HCT116 (cell line): ENCODE data around the gene IMMP2L. TPM values are rescaled to one million over a fixed set of nuclear protein-coding genes. Genes with fewer than 3 reads are reported as not detected.

Experiments
- ATAC-seq: fragments of 200-7000 bp; cut with Tn5 transposase; 2 replicates; pipeline ENCODE4 v1.9.1; 2020; ENCODE audit warnings: mild to moderate bottlenecking, moderate library complexity
- BruUV-seq: library from RNA; stranded (reverse); fragments of 400-500 nt; replicated peaks from 2 replicates; lab custom pipeline; 2021; lab: Mats Ljungman, UMichigan
- CTCF ChIA-PET: fragments of 300-600 bp; sonication (Branson Sonifier 250); formaldehyde crosslinking; loops from one replicate; lab custom pipeline; 2021; ENCODE audit warnings: antibody characterized with exemption; lab: Charles Lee
- POLR2A ChIA-PET: fragments of 300-600, 350-600 bp; sonication (Branson Sonifier 250); formaldehyde crosslinking; loops from one replicate; lab custom pipeline; 2021; ENCODE audit warnings: antibody characterized with exemption; lab: Charles Lee
- RAD21 ChIA-PET, 2 experiments: fragments of 300-600 bp; sonication (Branson Sonifier 250); formaldehyde crosslinking; loops; one replicate each; lab custom pipeline; 2023; ENCODE audit warnings: low total read pairs in 2 of 2; ENCODE audit not compliant: uncharacterized antibody in 2 of 2, unreplicated experiment in 2 of 2, low non-redundant PET in 1 of 2; lab: Charles Lee
- DNase-seq: peaks from one replicate; pipeline ENCODE4 v3.0.0-alpha.2; 2010; ENCODE audit warnings: low read depth, low spot score
- H2AFZ ChIP-seq: fragments of 200-600 bp; shearing (Covaris generic), sonication (generic); 2 replicates; pipeline ENCODE4 v1.6.1; 2017; ENCODE audit warnings: low read depth, mixed run types, mixed read lengths, antibody characterized with exemption, low read length; ENCODE audit not compliant: poor library complexity, severe bottlenecking
- H3K27ac ChIP-seq: 2 replicates; pipeline ENCODE4 v1.5.1; 2012; ENCODE audit warnings: low read depth, low read length
- H3K27me3 ChIP-seq: fragments of 200-600 bp; sonication (generic); 2 replicates; pipeline ENCODE4 v1.6.1; 2016; ENCODE audit warnings: mixed run types, low read length, mixed read lengths; ENCODE audit not compliant: insufficient read depth
- H3K36me3 ChIP-seq, 2 experiments: fragments of 200-500 bp in 1 of 2; fragments of 200-600 bp in 1 of 2; sonication (Bioruptor generic) in 1 of 2; sonication (generic) in 1 of 2; 2 replicates each; pipeline versions ENCODE4 v1.5.1 to v1.6.1; 2014 to 2016; ENCODE audit warnings: low read length in 2 of 2, inconsistent platforms in 1 of 2, mixed read lengths in 1 of 2, mixed run types in 1 of 2; ENCODE audit not compliant: insufficient read depth in 2 of 2, control insufficient read depth in 1 of 2
- H3K4me1 ChIP-seq, 2 experiments: fragments of 200-600 bp in 1 of 2; sonication (generic) in 1 of 2; 2 replicates each; pipeline versions ENCODE4 v1.5.1 to v1.6.1; 2012 to 2017; ENCODE audit warnings: low read length in 2 of 2, inconsistent platforms in 1 of 2, mild to moderate bottlenecking in 1 of 2, mixed read lengths in 1 of 2, mixed run types in 1 of 2, moderate library complexity in 1 of 2; ENCODE audit not compliant: insufficient read depth in 2 of 2, control insufficient read depth in 1 of 2
- H3K4me2 ChIP-seq: fragments of 200-600 bp; sonication (generic); 2 replicates; pipeline ENCODE4 v1.6.1; 2017; ENCODE audit warnings: mixed run types, low read length, mixed read lengths
- H3K4me3 ChIP-seq, 2 experiments: fragments of 200-600 bp in 1 of 2; sonication (generic) in 1 of 2; replicated peaks in 1 of 2; 2 replicates each; pipeline ENCODE4 v1.5.1; 2011 to 2016; ENCODE audit warnings: low read length in 2 of 2, control low read depth in 1 of 2, low read depth in 1 of 2, mild to moderate bottlenecking in 1 of 2, mixed read lengths in 1 of 2, mixed run types in 1 of 2
- H3K79me2 ChIP-seq: fragments of 200-600 bp; sonication (generic); 2 replicates; pipeline ENCODE4 v1.6.1; 2017; ENCODE audit warnings: mild to moderate bottlenecking, mixed run types, low read length, moderate library complexity, mixed read lengths; ENCODE audit not compliant: insufficient read depth
- H3K9ac ChIP-seq: fragments of 200-600 bp; sonication (generic); 2 replicates; pipeline ENCODE4 v1.6.1; 2016; ENCODE audit warnings: low read length, mixed read lengths
- H3K9me2 ChIP-seq: fragments of 200-600 bp; sonication (generic), shearing (Covaris generic); 2 replicates; pipeline ENCODE4 v1.6.1; 2017; ENCODE audit warnings: mixed run types, mild to moderate bottlenecking, moderate library complexity; ENCODE audit not compliant: insufficient read depth
- H3K9me3 ChIP-seq, 2 experiments: fragments of 200-500 bp in 1 of 2; fragments of 200-600 bp in 1 of 2; sonication (Bioruptor generic) in 1 of 2; sonication (generic) in 1 of 2; 2 replicates each; pipeline ENCODE4 v1.6.1; 2014 to 2017; ENCODE audit warnings: low read length in 2 of 2, mixed read lengths in 2 of 2, inconsistent platforms in 1 of 2, low read depth in 1 of 2, mild to moderate bottlenecking in 1 of 2, mixed run types in 1 of 2, moderate library complexity in 1 of 2; ENCODE audit not compliant: control insufficient read depth in 1 of 2, insufficient read depth in 1 of 2
- H4K20me1 ChIP-seq: fragments of 200-600 bp; sonication (generic), shearing (Covaris generic); 2 replicates; pipeline ENCODE4 v1.6.1; 2017; ENCODE audit warnings: mixed run types, mild to moderate bottlenecking, moderate library complexity; ENCODE audit not compliant: insufficient read depth
- CBX3 ChIP-seq: IDR thresholded peaks from 2 replicates; pipeline ENCODE4 v1.6.1; 2012; ENCODE audit warnings: low read depth
- CEBPB ChIP-seq: IDR thresholded peaks from 2 replicates; pipeline ENCODE4 v1.6.1; 2012; ENCODE audit warnings: low read depth
- EGR1 ChIP-seq: IDR thresholded peaks from 2 replicates; pipeline ENCODE4 v1.6.1; 2012; ENCODE audit warnings: low read depth
- ELF1 ChIP-seq: IDR thresholded peaks from 2 replicates; pipeline ENCODE4 v1.6.1; 2012; ENCODE audit warnings: low read depth, borderline replicate concordance
- EZH2 ChIP-seq: fragments of 200-600 bp; sonication (generic); IDR thresholded peaks from 2 replicates; pipeline ENCODE4 v1.6.1; 2017; ENCODE audit warnings: antibody characterized with exemption, mixed run types
- EZH2phosphoT487 ChIP-seq: fragments of 200-600 bp; IDR thresholded peaks from 2 replicates; pipeline ENCODE4 v1.6.1; 2018; ENCODE audit warnings: antibody characterized with exemption, borderline replicate concordance
- FOSL1 ChIP-seq: IDR thresholded peaks from 2 replicates; pipeline ENCODE4 v1.6.1; 2012; ENCODE audit warnings: low read depth
- JUND ChIP-seq: IDR thresholded peaks from 2 replicates; pipeline ENCODE4 v1.6.1; 2012
- POLR2A ChIP-seq: IDR thresholded peaks from 2 replicates; pipeline ENCODE4 v1.7.0; 2011; ENCODE audit warnings: borderline replicate concordance; ENCODE audit not compliant: insufficient read depth, insufficient read length; ENCODE audit errors: extremely low read depth
- POLR2AphosphoS5 ChIP-seq: IDR thresholded peaks from 2 replicates; pipeline ENCODE4 v1.6.1; 2011; ENCODE audit warnings: mild to moderate bottlenecking, low read depth, low read length, moderate library complexity
- RAD21 ChIP-seq: IDR thresholded peaks from 2 replicates; pipeline ENCODE4 v1.6.1; 2012; ENCODE audit warnings: low read depth, mild to moderate bottlenecking
- SP1 ChIP-seq: IDR thresholded peaks from 2 replicates; pipeline ENCODE4 v1.6.1; 2012; ENCODE audit warnings: low read depth
- TCF7L2 ChIP-seq: IDR thresholded peaks from 2 replicates; pipeline ENCODE4 v1.7.0; 2011; ENCODE audit warnings: borderline replicate concordance, inconsistent platforms; ENCODE audit not compliant: insufficient read depth, insufficient read length; ENCODE audit errors: extremely low read depth
- YY1 ChIP-seq: IDR thresholded peaks from 2 replicates; pipeline ENCODE4 v1.6.1; 2011; ENCODE audit warnings: low read length, low read depth, moderate library complexity, mild to moderate bottlenecking; ENCODE audit not compliant: insufficient replicate concordance; ENCODE audit errors: extremely low read depth
- ZFX ChIP-seq: fragments of 450-650 bp; IDR thresholded peaks from 2 replicates; pipeline ENCODE4 v1.6.1; 2017
- ZNF274 ChIP-seq: fragments of 200-500 bp; sonication (Bioruptor generic); IDR thresholded peaks from 2 replicates; pipeline ENCODE4 v1.6.1; 2014; ENCODE audit warnings: mild to moderate bottlenecking, low read depth, low read length, inconsistent platforms
- intact Hi-C: fragments of 100-400 bp; cut with micrococcal nuclease; formaldehyde crosslinking; loops from 2 replicates; pipeline ENCODE4 v1.10.0; 2022
- total RNA-seq: library from RNA; stranded (reverse); gene quantifications from one replicate; pipeline ENCODE4 v1.2.1, GENCODE V29; 2021; ENCODE audit not compliant: unreplicated experiment
- TF ChIP-seq, protein P1 (sequence below): IDR thresholded peaks from 2 replicates; pipeline ENCODE4 v1.6.1; 2012
- TF ChIP-seq, protein P2 (sequence below): IDR thresholded peaks from 2 replicates; pipeline ENCODE4 v1.6.1; 2012

Gene IMMP2L
- total RNA-seq, 1 experiment from 2014 or later: 21.1 TPM

DNA sequence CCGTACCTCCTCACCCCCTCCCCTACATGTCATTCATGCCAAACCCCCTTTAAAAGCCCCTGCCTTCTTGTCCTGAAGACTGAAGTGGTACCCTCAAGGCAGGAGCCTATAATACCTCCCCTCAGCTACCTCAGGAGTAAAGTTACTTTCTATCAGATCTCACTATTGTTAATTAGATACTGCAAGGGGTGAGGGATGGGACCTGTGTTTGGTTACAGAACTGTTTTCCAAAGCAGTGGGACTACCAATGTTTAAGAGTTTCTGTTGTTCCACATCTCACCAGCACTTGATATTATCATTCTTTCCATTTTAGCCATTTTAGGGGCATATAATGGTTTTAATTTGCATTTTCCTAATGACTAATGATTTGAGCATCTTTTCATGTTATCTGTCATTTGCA, 668.2 kb downstream of the IMMP2L start:
- intact Hi-C loops: no loop called here
- Histone ChIP-seq H3K27me3 (no peaks in the 10 kb centered on the region), H3K4me2 (no peak overlapping the region), H3K9me3 (no peaks in the 10 kb centered on the region), H3K79me2 (no peaks in the 10 kb centered on the region), H3K4me1 (no peaks in the 10 kb centered on the region), H2AFZ (no peak overlapping the region), H4K20me1 (no peaks in the 10 kb centered on the region), H3K9ac (no peak overlapping the region), H3K27ac (no peak overlapping the region), H3K36me3 (no peaks in the 10 kb centered on the region), H3K9me2 (no peaks in the 10 kb centered on the region), H3K4me3 (no peak overlapping the region)
- CTCF ChIA-PET: no interaction called here
- POLR2A ChIA-PET: no interaction called here
- no TSS peak for BruUV-seq
- TF ChIP-seq EZH2phosphoT487 (no peak), ZFX (no peak), YY1 (no peak), SP1 (no peak), RAD21 (no peak), EZH2 (no peak), POLR2A (no peak), JUND (no peak), CEBPB (no peak), POLR2AphosphoS5 (no peak), CBX3 (no peak), EGR1 (no peak), TCF7L2 (no peak), ELF1 (no peak), FOSL1 (no peak), ZNF274 (no peak)
- TF ChIP-seq, protein P1, sequence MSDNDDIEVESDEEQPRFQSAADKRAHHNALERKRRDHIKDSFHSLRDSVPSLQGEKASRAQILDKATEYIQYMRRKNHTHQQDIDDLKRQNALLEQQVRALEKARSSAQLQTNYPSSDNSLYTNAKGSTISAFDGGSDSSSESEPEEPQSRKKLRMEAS: no peak
- TF ChIP-seq, protein P2, sequence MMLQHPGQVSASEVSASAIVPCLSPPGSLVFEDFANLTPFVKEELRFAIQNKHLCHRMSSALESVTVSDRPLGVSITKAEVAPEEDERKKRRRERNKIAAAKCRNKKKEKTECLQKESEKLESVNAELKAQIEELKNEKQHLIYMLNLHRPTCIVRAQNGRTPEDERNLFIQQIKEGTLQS: no peak
- RAD21 ChIA-PET: no interaction called here
- ATAC-seq (no peak), DNase-seq (no peak)
